B cell (primary cell): ENCODE results near the gene PHC2. TPM values are rescaled to one million over a fixed set of nuclear protein-coding genes. Genes with fewer than 3 reads are reported as not detected.

ENCODE experiments used
- ATAC-seq: fragments of 200-7000 bp; cut with Tn5 transposase; one replicate; pipeline ENCODE4 v1.10.0; 2021; ENCODE audit warnings: low read depth, mild to moderate bottlenecking, moderate number of reproducible peaks, moderate library complexity
- CTCF ChIA-PET: fragments of 350-600 bp; sonication (Branson Sonifier 250); formaldehyde crosslinking; loops from one replicate; lab custom pipeline; 2021; ENCODE audit warnings: antibody characterized with exemption, inconsistent platforms; lab: Charles Lee
- POLR2A ChIA-PET: fragments of 350-600 bp; sonication (Branson Sonifier 250); formaldehyde crosslinking; loops from one replicate; lab custom pipeline; 2021; ENCODE audit warnings: antibody characterized with exemption; lab: Charles Lee
- DNase-seq: peaks from one replicate; pipeline ENCODE4 v3.0.0; 2013
- H2AFZ ChIP-seq: 2 replicates; pipeline ENCODE4 v1.6.1; 2012; ENCODE audit warnings: mild to moderate bottlenecking, low read depth, low read length; ENCODE audit not compliant: insufficient read depth, poor library complexity, severe bottlenecking
- H3K27ac ChIP-seq, 2 donors: 1 replicate in 1 of 2; 2 replicates in 1 of 2; pipeline ENCODE4 v1.5.1; 2012 to 2013; ENCODE audit warnings: low read length in 2 of 2, mild to moderate bottlenecking in 2 of 2, moderate library complexity in 1 of 2
- H3K27me3 ChIP-seq, 4 experiments: fragments of 200-600 bp in 1 of 4; sonication (generic) in 1 of 4; replicated peaks in 1 of 4; 1 replicate in 2 of 4; 2 replicates in 2 of 4; pipeline versions ENCODE4 v1.6.1 to v1.7.0; 2013 to 2016; ENCODE audit warnings: low read length in 3 of 4, mild to moderate bottlenecking in 2 of 4, mixed read lengths in 1 of 4, moderate library complexity in 1 of 4; ENCODE audit not compliant: insufficient read depth in 4 of 4, control insufficient read depth in 3 of 4; ENCODE audit errors: control extremely low read depth in 1 of 4
- H3K36me3 ChIP-seq, 2 experiments: replicated peaks in 1 of 2; 1 replicate in 1 of 2; 2 replicates in 1 of 2; pipeline versions ENCODE4 v1.6.1 to v1.7.1; 2013; ENCODE audit warnings: low read length in 1 of 2; ENCODE audit not compliant: insufficient read depth in 2 of 2, control insufficient read depth in 1 of 2; ENCODE audit errors: control extremely low read depth in 1 of 2, extremely low read depth in 1 of 2
- H3K4me1 ChIP-seq, 2 donors: fragments of 200-600 bp in 1 of 2; sonication (generic) in 1 of 2; 1 replicate in 1 of 2; 2 replicates in 1 of 2; pipeline versions ENCODE4 v1.5.1 to v1.6.1; 2013 to 2017; ENCODE audit warnings: low read length in 2 of 2; ENCODE audit not compliant: control insufficient read depth in 2 of 2, insufficient read depth in 2 of 2
- H3K4me2 ChIP-seq: replicated peaks from 2 replicates; pipeline ENCODE3; 2012; ENCODE audit warnings: mild to moderate bottlenecking, low read depth, low read length; ENCODE audit not compliant: poor library complexity, severe bottlenecking
- H3K4me3 ChIP-seq, 5 experiments: fragments of 200-600 bp in 1 of 5; sonication (generic) in 1 of 5; 1 replicate in 3 of 5; 2 replicates in 2 of 5; pipeline versions ENCODE4 v1.5.1 to v1.7.0; 2011 to 2016; ENCODE audit warnings: low read length in 4 of 5, mild to moderate bottlenecking in 4 of 5, low read depth in 2 of 5, control low read depth in 1 of 5, moderate library complexity in 1 of 5; ENCODE audit not compliant: insufficient read depth in 1 of 5; ENCODE audit errors: control extremely low read depth in 1 of 5, extremely low read depth in 1 of 5
- H3K79me2 ChIP-seq: fragments of 200-600 bp; sonication (generic); one replicate; pipeline ENCODE4 v1.6.0; 2016; ENCODE audit warnings: low read length; ENCODE audit not compliant: control insufficient read depth, insufficient read depth
- H3K9ac ChIP-seq: fragments of 200-600 bp; sonication (generic); 2 replicates; pipeline ENCODE4 v1.6.1; 2017; ENCODE audit warnings: mild to moderate bottlenecking, low read length, moderate library complexity
- H3K9me3 ChIP-seq, 3 donors: one replicate each; pipeline versions ENCODE4 v1.6.1 to v1.7.1; 2013; ENCODE audit warnings: low read length in 2 of 3; ENCODE audit not compliant: control insufficient read depth in 2 of 3, insufficient read depth in 1 of 3; ENCODE audit errors: control extremely low read depth in 1 of 3
- H4K20me1 ChIP-seq: 2 replicates; pipeline ENCODE4 v1.6.0; 2012; ENCODE audit warnings: mild to moderate bottlenecking, low read length; ENCODE audit not compliant: insufficient read depth, control insufficient read depth, poor library complexity, severe bottlenecking
- H3K27ac Mint-ChIP-seq: one replicate; pipeline ENCODE4 v1.8.0; 2021; ENCODE audit warnings: mixed read lengths
- H3K27me3 Mint-ChIP-seq: one replicate; pipeline ENCODE4 v1.8.0; 2021; ENCODE audit warnings: mixed read lengths
- H3K4me1 Mint-ChIP-seq: one replicate; pipeline ENCODE4 v1.8.0; 2021; ENCODE audit warnings: mixed read lengths
- H3K4me3 Mint-ChIP-seq: one replicate; pipeline ENCODE4 v1.8.0; 2021; ENCODE audit warnings: mixed read lengths
- H3K9me3 Mint-ChIP-seq: one replicate; pipeline ENCODE4 v1.8.0; 2022; ENCODE audit warnings: mixed read lengths; ENCODE audit not compliant: insufficient read depth
- CTCF ChIP-seq: fragments of 200-600 bp; IDR thresholded peaks from one replicate; pipeline ENCODE4 v1.8.0; 2022; ENCODE audit warnings: antibody characterized with exemption, mild to moderate bottlenecking
- EZH2 ChIP-seq: IDR thresholded peaks from 2 replicates; pipeline ENCODE4 v1.6.1; 2012; ENCODE audit warnings: borderline replicate concordance, low read depth, mild to moderate bottlenecking, moderate library complexity, low read length; ENCODE audit not compliant: insufficient read depth, poor library complexity, severe bottlenecking
- WGBS: methylation state at CpG from one replicate; pipeline ENCODE4 v1.1.5; 2013; ENCODE audit warnings: missing lambda C conversion rate; ENCODE audit not compliant: insufficient coverage; 5-methylcytosine and 5-hydroxymethylcytosine counted together
- intact Hi-C: fragments of 100-400 bp; cut with micrococcal nuclease; formaldehyde crosslinking; loops from one replicate; pipeline ENCODE4 v1.10.0; 2022
- polyA plus RNA-seq: library from polyadenylated mRNA; depleted of rRNA; stranded (reverse); fragments of >200 nt; gene quantifications from 2 replicates; pipeline ENCODE4 v1.2.3, GENCODE V29; 2012
- total RNA-seq, 2 donors: library from RNA; stranded (reverse); fragments of 120-200 nt in 1 of 2; gene quantifications; 1 replicate in 1 of 2; 2 replicates in 1 of 2; pipeline versions ENCODE4 v1.2.3 to v1.2.4, GENCODE V29; 2013 to 2022

The PHC2 gene
- total and polyA plus RNA-seq, 2 donors (not counting 1 experiment from before 2014, with no cell fraction given), result 23.1 to 23.4 TPM

GRCh38 chr1:33295023-33295422 is 135.9 kb downstream of the PHC2 start:
- Histone ChIP-seq H4K20me1 (peaks cover 6% of the 10 kb centered on the region), H3K4me2 (no peak overlapping the region), H2AFZ (no peak overlapping the region), H3K4me3 (no peak overlapping the region), H3K9ac (no peak overlapping the region), H3K27me3 (no peaks in the 10 kb centered on the region), H3K36me3 (peaks cover 0 to 48% of the 10 kb centered on the region in 2 experiments), H3K79me2 (no peaks in the 10 kb centered on the region), H3K4me1 (no peaks in the 10 kb centered on the region), H3K9me3 (no peaks in the 10 kb centered on the region), H3K27ac (no peak overlapping the region)
- H3K27me3 Mint-ChIP-seq, result no peaks in the 10 kb centered on the region
- no peaks in the 10 kb centered on the region for H3K4me1 Mint-ChIP-seq
- H3K27ac Mint-ChIP-seq, result peak overlapping the region; percentile 20
- ChIA-PET POLR2A (interaction anchor here (0.7 kb wide), 1 partner anchor 177 kb away, joined by 3 read pairs; no protein-coding TSS in a partner anchor), CTCF (interaction anchor here (0.6 to 8.3 kb wide), 35 partner anchors 10 to 370 kb away, joined by 3 to 210 read pairs (median 5); partner anchors contain the start of gene ZSCAN20)
- no peak overlapping the region for H3K4me3 Mint-ChIP-seq
- ATAC-seq (no peak), DNase-seq (peak; percentile 22)
- no peaks in the 10 kb centered on the region for H3K9me3 Mint-ChIP-seq
- 91% methylated on average over 13 of the region's 15 CpGs for WGBS
- intact Hi-C loops, result loop anchor here (5.0 kb wide), 2 partner anchors 57 to 317 kb away; no protein-coding TSS in a partner anchor
- no peak for TF ChIP-seq EZH2
- TF ChIP-seq CTCF, result no peak
